HG02970 (cell line): ENCODE measurements around the gene TUBB2B.
"Not testable (repeated sequence)": the region's sequence is repeated elsewhere in the genome, so short reads cannot be mapped to it uniquely, and the experiment has no call there.

Experiments
- ATAC-seq: cut with Tn5 transposase; IDR thresholded peaks from one replicate; pipeline ENCODE4 v1.9.1; 2021; ENCODE audit warnings: mild to moderate bottlenecking, moderate library complexity, moderate number of reproducible peaks; ENCODE audit not compliant: unreplicated experiment, low FRiP score

Gene TUBB2B

GRCh38 chr6:3258720-3259490 lies 31.5 kb upstream of the TUBB2B start, which contains the start of gene PSMG4:
Gene PSMG4, plus strand, starts transcription at chr6:3258947. Its CDS starts 76 bp downstream, at chr6:3259023.
- peak; percentile 75 for ATAC-seq

GRCh38 chr6:3258201-3258600 lies 30.7 kb upstream of the TUBB2B start:
- no peak for ATAC-seq

GRCh38 chr6:3253597-3253961 lies 26.1 kb upstream of the TUBB2B start:
- no peak for ATAC-seq

GRCh38 chr6:3252861-3253596 lies 25.6 kb upstream of the TUBB2B start:
- no peak for ATAC-seq

GRCh38 chr6:3252369-3252768 lies 24.9 kb upstream of the TUBB2B start:
- no peak for ATAC-seq

- no peak for ATAC-seq
Observed at GRCh38 chr6:3251462-3252314, 24.2 kb upstream of the TUBB2B start.

- no peak for ATAC-seq
Observed at GRCh38 chr6:3250231-3250675, 22.8 kb upstream of the TUBB2B start.

GRCh38 chr6:3249821-3250220 lies 22.4 kb upstream of the TUBB2B start:
- no peak for ATAC-seq

- no peak for ATAC-seq
Observed at GRCh38 chr6:3247255-3248146, 20.0 kb upstream of the TUBB2B start.

GRCh38 chr6:3245216-3245615 lies 17.8 kb upstream of the TUBB2B start:
- no peak for ATAC-seq

GRCh38 chr6:3244832-3245161 lies 17.3 kb upstream of the TUBB2B start:
- not testable (repeated sequence) for ATAC-seq

- ATAC-seq = no peak
Observed at GRCh38 chr6:3244003-3244831, 16.8 kb upstream of the TUBB2B start.

GRCh38 chr6:3242768-3243167 lies 15.3 kb upstream of the TUBB2B start:
- ATAC-seq = no peak

- ATAC-seq = not testable (repeated sequence)
Observed at GRCh38 chr6:3241745-3242144, 14.3 kb upstream of the TUBB2B start.

- ATAC-seq = no peak
Observed at GRCh38 chr6:3240595-3240994, 13.1 kb upstream of the TUBB2B start.

- ATAC-seq = no peak
Observed at GRCh38 chr6:3239110-3239830, 11.8 kb upstream of the TUBB2B start.

GRCh38 chr6:3237761-3238662 lies 10.6 kb upstream of the TUBB2B start:
- ATAC-seq = no peak
